ENCODE measurements around the gene EMC1.
A peak's percentile ranks its signal among the peaks of the same experiment; 100 is the strongest.

The EMC1 gene

GRCh38 chr1:19208710-19209438 lies 42.5 kb downstream of the EMC1 start:
- Histone ChIP-seq H3K4me3 (peak overlapping the region; percentile 93), H3K27ac (peak overlapping the region; percentile 91 to 96)
- TF ChIP-seq CTCF (IDR thresholded peaks at IDR 0.05), result no peak
- no peak for DNase-seq (ENCODE audit: low spot score)

DNA sequence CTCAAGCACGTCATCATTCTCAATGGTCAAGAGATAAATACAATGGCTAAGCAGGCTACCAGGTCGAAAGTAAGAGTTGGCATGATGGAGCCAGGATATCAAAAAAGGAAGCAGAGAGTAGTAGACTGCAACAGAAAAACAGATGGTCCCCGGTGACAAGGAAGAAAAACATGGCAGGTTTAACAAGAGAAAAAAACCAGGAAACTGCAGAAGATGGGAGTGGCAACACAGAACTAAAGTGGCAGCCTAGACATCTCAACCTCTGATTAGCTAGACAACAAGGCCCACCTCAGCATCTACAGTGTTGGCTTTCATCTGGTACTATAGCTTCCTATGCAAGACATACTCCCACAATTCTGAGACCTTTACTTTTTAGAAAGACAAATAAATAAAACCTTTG lies 44.4 kb downstream of the EMC1 start:
- DNase-seq (ENCODE audit: low spot score), result no peak
- TF ChIP-seq CTCF (IDR thresholded peaks at IDR 0.05), result no peak
- no peak overlapping the region for H3K4me3 ChIP-seq
- H3K27ac ChIP-seq, result no peak overlapping the region

- H3K27ac ChIP-seq, result no peak overlapping the region
Observed at GRCh38 chr1:19205845-19206244, 45.5 kb downstream of the EMC1 start.

DNA sequence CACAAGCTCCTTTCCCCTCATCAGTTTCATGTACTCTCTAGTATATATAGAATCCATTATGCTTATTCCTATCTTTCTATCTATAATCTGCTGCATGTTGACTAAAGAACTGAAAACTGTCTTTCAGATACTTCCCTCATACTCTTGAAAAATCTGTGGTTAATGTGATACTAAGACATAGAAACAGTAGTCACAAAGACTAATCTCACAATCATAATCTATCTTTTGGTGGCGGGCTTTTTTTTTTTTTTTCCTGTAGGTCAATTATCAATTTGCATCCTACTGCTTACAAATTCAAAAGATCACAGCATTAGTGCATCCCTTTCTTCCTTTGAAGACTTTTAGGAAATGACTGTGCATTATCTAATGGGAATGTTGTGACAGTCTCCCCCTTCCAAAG lies 45.9 kb downstream of the EMC1 start:
- Histone ChIP-seq H3K4me3 (no peak overlapping the region), H3K27ac (no peak overlapping the region)
- TF ChIP-seq CTCF (IDR thresholded peaks at IDR 0.05), result no peak
- no peak for DNase-seq (ENCODE audit: low spot score)

More at GRCh38 chr1:19205845-19206244, 45.5 kb downstream of the EMC1 start:
- TF ChIP-seq CTCF (IDR thresholded peaks at IDR 0.05), result no peak
- no peak overlapping the region for H3K4me3 ChIP-seq
- DNase-seq (ENCODE audit: low spot score), result no peak

- H3K27ac ChIP-seq, result no peak overlapping the region
- TF ChIP-seq CTCF (IDR thresholded peaks at IDR 0.05), result no peak
- no peak for DNase-seq (ENCODE audit: low spot score)
Observed at GRCh38 chr1:19204446-19205266, 46.7 kb downstream of the EMC1 start.

GRCh38 chr1:19203440-19203839 lies 47.9 kb downstream of the EMC1 start:
- no peak for DNase-seq (ENCODE audit: low spot score)
- Histone ChIP-seq H3K27ac (no peak overlapping the region), H3K4me3 (no peak overlapping the region)
- TF ChIP-seq CTCF (IDR thresholded peaks at IDR 0.05), result no peak

More at GRCh38 chr1:19204446-19205266, 46.7 kb downstream of the EMC1 start:
- no peak overlapping the region for H3K4me3 ChIP-seq

All from coronary artery (tissue), 2 donors.